Measurements from ENCODE around the gene KRTAP11-1.

DNA sequence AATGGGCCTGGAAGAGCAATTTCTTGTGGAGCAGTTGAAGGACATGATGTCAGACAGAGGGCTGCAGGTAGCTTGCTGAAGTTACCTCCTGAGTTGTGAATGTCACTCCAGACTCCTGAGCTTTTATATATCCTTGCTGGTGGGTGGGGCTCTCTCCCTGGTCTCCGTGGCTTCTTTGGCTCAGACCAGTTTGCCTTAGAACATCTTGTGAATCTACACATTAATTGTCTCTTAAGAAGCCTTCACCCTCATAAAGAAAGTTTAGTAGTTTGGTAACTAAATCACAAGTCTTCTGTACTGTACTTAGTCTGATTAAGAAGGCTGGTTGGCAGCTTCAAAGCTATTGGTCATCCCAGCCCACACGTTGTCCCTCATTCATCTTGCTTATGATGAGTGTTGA is at the start of gene KRTAP11-1:
- no peak for TF ChIP-seq POLR2AphosphoS5 (IDR thresholded peaks at IDR 0.05)
- TF ChIP-seq, protein P1, sequence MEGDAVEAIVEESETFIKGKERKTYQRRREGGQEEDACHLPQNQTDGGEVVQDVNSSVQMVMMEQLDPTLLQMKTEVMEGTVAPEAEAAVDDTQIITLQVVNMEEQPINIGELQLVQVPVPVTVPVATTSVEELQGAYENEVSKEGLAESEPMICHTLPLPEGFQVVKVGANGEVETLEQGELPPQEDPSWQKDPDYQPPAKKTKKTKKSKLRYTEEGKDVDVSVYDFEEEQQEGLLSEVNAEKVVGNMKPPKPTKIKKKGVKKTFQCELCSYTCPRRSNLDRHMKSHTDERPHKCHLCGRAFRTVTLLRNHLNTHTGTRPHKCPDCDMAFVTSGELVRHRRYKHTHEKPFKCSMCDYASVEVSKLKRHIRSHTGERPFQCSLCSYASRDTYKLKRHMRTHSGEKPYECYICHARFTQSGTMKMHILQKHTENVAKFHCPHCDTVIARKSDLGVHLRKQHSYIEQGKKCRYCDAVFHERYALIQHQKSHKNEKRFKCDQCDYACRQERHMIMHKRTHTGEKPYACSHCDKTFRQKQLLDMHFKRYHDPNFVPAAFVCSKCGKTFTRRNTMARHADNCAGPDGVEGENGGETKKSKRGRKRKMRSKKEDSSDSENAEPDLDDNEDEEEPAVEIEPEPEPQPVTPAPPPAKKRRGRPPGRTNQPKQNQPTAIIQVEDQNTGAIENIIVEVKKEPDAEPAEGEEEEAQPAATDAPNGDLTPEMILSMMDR (IDR thresholded peaks at IDR 0.05 in 8 of 11, conservative IDR thresholded peaks at IDR 0.05 in 3 of 11) = no peak

All from spleen (tissue), 7 donors.